GM12891 (cell line): ENCODE results near the gene FAM171A2.
"Not testable (repeated sequence)": the region's sequence is repeated elsewhere in the genome, so short reads cannot be mapped to it uniquely, and the experiment has no call there.

Source experiments
- POLR2A ChIP-seq: IDR thresholded peaks from 2 replicates; pipeline ENCODE4 v1.6.1; 2011; ENCODE audit warnings: low read depth, low read length, control low read depth
- POLR2AphosphoS5 ChIP-seq: IDR thresholded peaks from 2 replicates; pipeline ENCODE4 v1.6.1; 2011; ENCODE audit warnings: low read depth, low read length, control low read depth
- POU2F2 ChIP-seq: IDR thresholded peaks from 2 replicates; pipeline ENCODE4 v1.6.1; 2011; ENCODE audit warnings: low read depth, mild to moderate bottlenecking, control low read depth, low read length, moderate library complexity
- SPI1 ChIP-seq: IDR thresholded peaks from 2 replicates; pipeline ENCODE4 v1.6.1; 2011; ENCODE audit warnings: low read depth, low read length, control low read depth
- TAF1 ChIP-seq: IDR thresholded peaks from 2 replicates; pipeline ENCODE4 v1.6.1; 2011; ENCODE audit warnings: low read depth, low read length, control low read depth

DNA sequence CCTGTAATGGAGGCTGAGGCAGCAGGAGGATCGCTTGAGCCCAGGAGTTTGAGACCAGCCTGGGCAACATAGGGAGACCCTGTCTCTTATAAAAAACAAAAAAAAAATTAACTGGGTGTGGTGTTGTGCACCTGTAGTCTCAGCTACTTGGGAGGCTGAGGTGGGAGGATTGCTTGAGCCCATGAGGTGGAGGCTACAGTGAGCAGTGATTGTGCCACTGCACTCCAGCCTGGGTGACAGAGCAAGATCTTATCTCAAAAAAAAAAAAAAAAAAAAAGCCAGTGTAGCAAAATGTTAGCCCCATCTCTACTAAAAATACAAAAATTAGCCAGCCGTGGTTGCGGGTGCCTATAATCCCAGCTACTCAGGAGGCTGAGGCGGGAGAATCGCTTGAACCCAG lies 33.4 kb downstream of the FAM171A2 start:
- TF ChIP-seq POLR2A, TAF1, POLR2AphosphoS5, POU2F2, SPI1: not testable (repeated sequence)
